Measurements from ENCODE around the gene KCNIP4. TPM values are rescaled to one million over a fixed set of nuclear protein-coding genes. Genes with fewer than 3 reads are reported as not detected.
"Not testable (repeated sequence)": the region's sequence is repeated elsewhere in the genome, so short reads cannot be mapped to it uniquely, and the experiment has no call there.

Gene KCNIP4
- total RNA-seq, 2 donors from 2014 or later = 1.2 TPM; not detected in 1

- intact Hi-C loops (cut with DNase I) = no loop called here
- Histone ChIP-seq H3K36me3 (no peaks in the 10 kb centered on the region), H3K27ac (no peak overlapping the region), H3K9me3 (no peaks in the 10 kb centered on the region), H3K4me1 (replicated peaks) (no peaks in the 10 kb centered on the region), H3K27me3 (replicated peaks; ENCODE audit: insufficient read depth) (no peaks in the 10 kb centered on the region), H3K4me3 (no peak overlapping the region)
- WGBS = 81% methylated on average over 2 of the region's 2 CpGs
- TF ChIP-seq CTCF (IDR thresholded peaks at IDR 0.05) (no peak), POLR2A (IDR thresholded peaks at IDR 0.05) (no peak), POLR2AphosphoS5 (IDR thresholded peaks at IDR 0.05) (no peak)
- DNase-seq (ENCODE audit: low spot score) = no peak
Measured at GRCh38 chr4:20760053-20760452, 1188.5 kb downstream of the KCNIP4 start.

- 43% methylated on average over 1 of the region's 1 CpG for WGBS
- no peaks in the 10 kb centered on the region for H3K36me3 ChIP-seq
- H3K4me1 ChIP-seq (replicated peaks) = no peaks in the 10 kb centered on the region
- intact Hi-C loops (cut with DNase I) = no loop called here
- no peak overlapping the region for H3K4me3 ChIP-seq
- H3K9me3 ChIP-seq = no peaks in the 10 kb centered on the region
- DNase-seq (ENCODE audit: low spot score) = no peak
- H3K27me3 ChIP-seq (replicated peaks; ENCODE audit: insufficient read depth) = no peaks in the 10 kb centered on the region
- no peak for TF ChIP-seq POLR2A (IDR thresholded peaks at IDR 0.05)
- no peak for TF ChIP-seq CTCF (IDR thresholded peaks at IDR 0.05)
- no peak for TF ChIP-seq POLR2AphosphoS5 (IDR thresholded peaks at IDR 0.05)
- H3K27ac ChIP-seq = no peak overlapping the region
Measured at GRCh38 chr4:20754036-20754435, 1194.5 kb downstream of the KCNIP4 start.

- Histone ChIP-seq H3K4me1 (replicated peaks) (no peaks in the 10 kb centered on the region), H3K4me3 (no peak overlapping the region), H3K27ac (no peak overlapping the region), H3K27me3 (replicated peaks; ENCODE audit: insufficient read depth) (no peaks in the 10 kb centered on the region), H3K9me3 (no peaks in the 10 kb centered on the region), H3K36me3 (no peaks in the 10 kb centered on the region)
- intact Hi-C loops (cut with DNase I) = no loop called here
- DNase-seq (ENCODE audit: low spot score) = no peak
- 94% methylated on average over 3 of the region's 3 CpGs for WGBS
- TF ChIP-seq POLR2AphosphoS5 (IDR thresholded peaks at IDR 0.05) = no peak
- no peak for TF ChIP-seq CTCF (IDR thresholded peaks at IDR 0.05)
- TF ChIP-seq POLR2A (IDR thresholded peaks at IDR 0.05) = no peak
Measured at GRCh38 chr4:20752641-20753040, 1195.9 kb downstream of the KCNIP4 start.

GRCh38 chr4:20746000-20746399 is 1202.6 kb downstream of the KCNIP4 start:
- H3K4me1 ChIP-seq (replicated peaks); H3K9me3 ChIP-seq; H3K27me3 ChIP-seq (replicated peaks; ENCODE audit: insufficient read depth); H3K36me3 ChIP-seq; H3K27ac ChIP-seq; intact Hi-C loops (cut with DNase I); DNase-seq (ENCODE audit: low spot score); H3K4me3 ChIP-seq: not testable (repeated sequence)
- 96% methylated on average over 4 of the region's 4 CpGs for WGBS

- no peak overlapping the region for H3K27ac ChIP-seq
Measured at GRCh38 chr4:20735931-20736330, 1212.6 kb downstream of the KCNIP4 start.

More at GRCh38 chr4:20735931-20736330, 1212.6 kb downstream of the KCNIP4 start:
- no peaks in the 10 kb centered on the region for H3K4me1 ChIP-seq (replicated peaks)
- H3K27me3 ChIP-seq (replicated peaks; ENCODE audit: insufficient read depth) = no peaks in the 10 kb centered on the region
- no peak for DNase-seq (ENCODE audit: low spot score)
- intact Hi-C loops (cut with DNase I) = no loop called here
- no peaks in the 10 kb centered on the region for H3K9me3 ChIP-seq
- TF ChIP-seq POLR2A (IDR thresholded peaks at IDR 0.05) (no peak), POLR2AphosphoS5 (IDR thresholded peaks at IDR 0.05) (no peak), CTCF (IDR thresholded peaks at IDR 0.05) (no peak)
- 90% methylated on average over 1 of the region's 1 CpG for WGBS
- no peak overlapping the region for H3K4me3 ChIP-seq
- no peaks in the 10 kb centered on the region for H3K36me3 ChIP-seq
